ENCODE results near the gene SLC35F4. TPM values are rescaled to one million over a fixed set of nuclear protein-coding genes. Genes with fewer than 3 reads are reported as not detected.

Gene SLC35F4
- total and polyA plus RNA-seq, 3 experiments from 2014 or later, result not detected

GRCh38 chr14:57879516-57879915, 13.6 kb upstream of the SLC35F4 start:
- CTCF ChIA-PET, result no interaction called here
- Histone ChIP-seq H3K27me3 (ENCODE audit: insufficient read depth, low read length, poor library complexity, severe bottlenecking) (no peaks in the 10 kb centered on the region), H3K27ac (ENCODE audit: low read depth, low read length) (no peak overlapping the region), H3K4me1 (ENCODE audit: insufficient read depth, low read length) (no peaks in the 10 kb centered on the region), H3K9me3 (ENCODE audit: low read length) (no peaks in the 10 kb centered on the region), H3K36me3 (ENCODE audit: insufficient read depth, low read length) (no peaks in the 10 kb centered on the region), H3K4me3 (ENCODE audit: low read length) (no peak overlapping the region)
- peaks cover 0 to 4% of the 10 kb centered on the region in 2 donors for H3K27me3 Mint-ChIP-seq
- H3K9me3 Mint-ChIP-seq, result peaks cover 3 to 18% (median 7%) of the 10 kb centered on the region in 5 donors
- POLR2A ChIA-PET, result no interaction called here
- DNase-seq, result no peak
- H3K36me3 Mint-ChIP-seq, result no peaks in the 10 kb centered on the region
- no peak overlapping the region for H3K4me3 Mint-ChIP-seq
- no peaks in the 10 kb centered on the region for H3K4me1 Mint-ChIP-seq
- no peak overlapping the region for H3K27ac Mint-ChIP-seq

GRCh38 chr14:57875985-57876384, 10.1 kb upstream of the SLC35F4 start:
- Histone ChIP-seq H3K27me3 (ENCODE audit: insufficient read depth, low read length, poor library complexity, severe bottlenecking) (no peaks in the 10 kb centered on the region), H3K27ac (ENCODE audit: low read depth, low read length) (no peak overlapping the region), H3K4me3 (ENCODE audit: low read length) (no peak overlapping the region), H3K36me3 (ENCODE audit: insufficient read depth, low read length) (no peaks in the 10 kb centered on the region), H3K9me3 (ENCODE audit: low read length) (no peaks in the 10 kb centered on the region), H3K4me1 (ENCODE audit: insufficient read depth, low read length) (no peaks in the 10 kb centered on the region)
- ChIA-PET POLR2A (no interaction called here), CTCF (no interaction called here)
- H3K27me3 Mint-ChIP-seq, result peaks cover 0 to 4% of the 10 kb centered on the region in 2 donors
- no peak overlapping the region for H3K27ac Mint-ChIP-seq
- H3K9me3 Mint-ChIP-seq, result peaks cover 3 to 15% (median 7%) of the 10 kb centered on the region in 5 donors
- no peaks in the 10 kb centered on the region for H3K36me3 Mint-ChIP-seq
- H3K4me3 Mint-ChIP-seq, result no peak overlapping the region
- H3K4me1 Mint-ChIP-seq, result no peaks in the 10 kb centered on the region
- no peak for DNase-seq

GRCh38 chr14:57875296-57875695, 9.4 kb upstream of the SLC35F4 start:
- no peaks in the 10 kb centered on the region for H3K4me1 Mint-ChIP-seq

GRCh38 chr14:57871459-57872080, 5.7 kb upstream of the SLC35F4 start:
- CTCF ChIA-PET, result no interaction called here

More at GRCh38 chr14:57875296-57875695, 9.4 kb upstream of the SLC35F4 start:
- CTCF ChIA-PET, result no interaction called here
- H3K36me3 ChIP-seq (ENCODE audit: insufficient read depth, low read length), result no peaks in the 10 kb centered on the region
- no peak for DNase-seq
- no peak overlapping the region for H3K27ac Mint-ChIP-seq
- H3K36me3 Mint-ChIP-seq, result no peaks in the 10 kb centered on the region
- no peak overlapping the region for H3K27ac ChIP-seq (ENCODE audit: low read depth, low read length)
- no peak overlapping the region for H3K4me3 Mint-ChIP-seq
- H3K9me3 ChIP-seq (ENCODE audit: low read length), result no peaks in the 10 kb centered on the region
- H3K4me1 ChIP-seq (ENCODE audit: insufficient read depth, low read length), result no peaks in the 10 kb centered on the region
- peaks cover 3 to 15% (median 7%) of the 10 kb centered on the region in 5 donors for H3K9me3 Mint-ChIP-seq
- peaks cover 0 to 4% of the 10 kb centered on the region in 2 donors for H3K27me3 Mint-ChIP-seq
- POLR2A ChIA-PET, result no interaction called here
- H3K27me3 ChIP-seq (ENCODE audit: insufficient read depth, low read length, poor library complexity, severe bottlenecking), result no peaks in the 10 kb centered on the region
- H3K4me3 ChIP-seq (ENCODE audit: low read length), result no peak overlapping the region

GRCh38 chr14:57870686-57871457, 5.0 kb upstream of the SLC35F4 start:
- Mint-ChIP-seq H3K36me3 (no peaks in the 10 kb centered on the region), H3K4me1 (no peaks in the 10 kb centered on the region), H3K27ac (no peak overlapping the region), H3K9me3 (peaks cover 0 to 3% (median 0%) of the 10 kb centered on the region in 5 donors), H3K27me3 (peaks cover 5 to 20% of the 10 kb centered on the region in 2 donors), H3K4me3 (no peak overlapping the region)
- Histone ChIP-seq H3K9me3 (ENCODE audit: low read length) (no peaks in the 10 kb centered on the region), H3K36me3 (ENCODE audit: insufficient read depth, low read length) (no peaks in the 10 kb centered on the region), H3K4me3 (ENCODE audit: low read length) (no peak overlapping the region), H3K27ac (ENCODE audit: low read depth, low read length) (no peak overlapping the region), H3K27me3 (ENCODE audit: insufficient read depth, low read length, poor library complexity, severe bottlenecking) (no peaks in the 10 kb centered on the region), H3K4me1 (ENCODE audit: insufficient read depth, low read length) (no peaks in the 10 kb centered on the region)
- DNase-seq, result no peak
- CTCF ChIA-PET, result no interaction called here
- POLR2A ChIA-PET, result no interaction called here

More at GRCh38 chr14:57871459-57872080, 5.7 kb upstream of the SLC35F4 start:
- H3K27ac Mint-ChIP-seq, result no peak overlapping the region
- POLR2A ChIA-PET, result no interaction called here
- DNase-seq, result no peak
- H3K36me3 Mint-ChIP-seq, result no peaks in the 10 kb centered on the region
- H3K4me1 ChIP-seq (ENCODE audit: insufficient read depth, low read length), result no peaks in the 10 kb centered on the region
- no peak overlapping the region for H3K27ac ChIP-seq (ENCODE audit: low read depth, low read length)
- H3K4me3 ChIP-seq (ENCODE audit: low read length), result no peak overlapping the region
- H3K36me3 ChIP-seq (ENCODE audit: insufficient read depth, low read length), result no peaks in the 10 kb centered on the region
- H3K27me3 ChIP-seq (ENCODE audit: insufficient read depth, low read length, poor library complexity, severe bottlenecking), result no peaks in the 10 kb centered on the region
- H3K4me1 Mint-ChIP-seq, result no peaks in the 10 kb centered on the region
- no peak overlapping the region for H3K4me3 Mint-ChIP-seq
- H3K9me3 Mint-ChIP-seq, result peaks cover 0 to 3% (median 0%) of the 10 kb centered on the region in 5 donors
- H3K27me3 Mint-ChIP-seq, result peaks cover 2 to 17% of the 10 kb centered on the region in 2 donors
- H3K9me3 ChIP-seq (ENCODE audit: low read length), result no peaks in the 10 kb centered on the region

- Mint-ChIP-seq H3K4me1 (no peaks in the 10 kb centered on the region), H3K4me3 (no peak overlapping the region), H3K27ac (no peak overlapping the region), H3K27me3 (peaks cover 5 to 21% of the 10 kb centered on the region in 2 donors), H3K9me3 (peaks cover 0 to 3% (median 0%) of the 10 kb centered on the region in 5 donors), H3K36me3 (no peaks in the 10 kb centered on the region)
- Histone ChIP-seq H3K36me3 (ENCODE audit: insufficient read depth, low read length) (no peaks in the 10 kb centered on the region), H3K4me3 (ENCODE audit: low read length) (no peak overlapping the region), H3K9me3 (ENCODE audit: low read length) (no peaks in the 10 kb centered on the region), H3K4me1 (ENCODE audit: insufficient read depth, low read length) (no peaks in the 10 kb centered on the region), H3K27me3 (ENCODE audit: insufficient read depth, low read length, poor library complexity, severe bottlenecking) (no peaks in the 10 kb centered on the region), H3K27ac (ENCODE audit: low read depth, low read length) (no peak overlapping the region)
- ChIA-PET CTCF (no interaction called here), POLR2A (no interaction called here)
- no peak for DNase-seq
Measured at GRCh38 chr14:57869617-57870016, 3.7 kb upstream of the SLC35F4 start.

GRCh38 chr14:57866199-57866705, 360 bp upstream of the SLC35F4 start:
- Mint-ChIP-seq H3K9me3 (peaks cover 0 to 3% (median 0%) of the 10 kb centered on the region in 5 donors), H3K36me3 (no peaks in the 10 kb centered on the region), H3K27me3 (peaks cover 11 to 32% of the 10 kb centered on the region in 2 donors), H3K4me3 (no peak overlapping the region), H3K4me1 (no peaks in the 10 kb centered on the region), H3K27ac (no peak overlapping the region)
- Histone ChIP-seq H3K4me3 (ENCODE audit: low read length) (no peak overlapping the region), H3K27me3 (ENCODE audit: insufficient read depth, low read length, poor library complexity, severe bottlenecking) (no peaks in the 10 kb centered on the region), H3K4me1 (ENCODE audit: insufficient read depth, low read length) (no peaks in the 10 kb centered on the region), H3K36me3 (ENCODE audit: insufficient read depth, low read length) (no peaks in the 10 kb centered on the region), H3K9me3 (ENCODE audit: low read length) (no peaks in the 10 kb centered on the region), H3K27ac (ENCODE audit: low read depth, low read length) (no peak overlapping the region)
- ChIA-PET CTCF (no interaction called here), POLR2A (no interaction called here)
- DNase-seq, result no peak

GRCh38 chr14:57865066-57865402, 858 bp downstream of the SLC35F4 start:
- H3K4me3 ChIP-seq (ENCODE audit: low read length), result no peak overlapping the region
- no peaks in the 10 kb centered on the region for H3K4me1 Mint-ChIP-seq
- no peaks in the 10 kb centered on the region for H3K4me1 ChIP-seq (ENCODE audit: insufficient read depth, low read length)
- CTCF ChIA-PET, result no interaction called here
- H3K36me3 Mint-ChIP-seq, result no peaks in the 10 kb centered on the region
- H3K4me3 Mint-ChIP-seq, result no peak overlapping the region
- no peak overlapping the region for H3K27ac ChIP-seq (ENCODE audit: low read depth, low read length)
- no peak for DNase-seq
- H3K27me3 Mint-ChIP-seq, result peaks cover 11 to 32% of the 10 kb centered on the region in 2 donors
- no peaks in the 10 kb centered on the region for H3K36me3 ChIP-seq (ENCODE audit: insufficient read depth, low read length)
- H3K9me3 Mint-ChIP-seq, result peaks cover 0 to 1% (median 0%) of the 10 kb centered on the region in 5 donors
- no peaks in the 10 kb centered on the region for H3K9me3 ChIP-seq (ENCODE audit: low read length)
- no peak overlapping the region for H3K27ac Mint-ChIP-seq
- H3K27me3 ChIP-seq (ENCODE audit: insufficient read depth, low read length, poor library complexity, severe bottlenecking), result no peaks in the 10 kb centered on the region
- POLR2A ChIA-PET, result no interaction called here
